GM12878 (cell line): ENCODE measurements around the gene TMEM256.

ENCODE experiments used
- CHD4 ChIP-seq: fragments of 200-600 bp; sonication (generic); IDR thresholded peaks from 2 replicates; pipeline ENCODE4 v1.6.1; 2016; ENCODE audit warnings: mild to moderate bottlenecking
- CTCF ChIP-seq, 3 experiments: IDR thresholded peaks in 2 of 3; conservative IDR thresholded peaks in 1 of 3; 2 replicates each; pipeline ENCODE4 v1.5.1; 2011; ENCODE audit warnings: low read depth in 3 of 3, low read length in 3 of 3, mild to moderate bottlenecking in 3 of 3, control low read depth in 2 of 3, moderate library complexity in 2 of 3, inconsistent platforms in 1 of 3, mixed read lengths in 1 of 3; ENCODE audit not compliant: control insufficient read depth in 2 of 3, insufficient read depth in 1 of 3; ENCODE audit errors: extremely low read depth in 1 of 3
- EP300 ChIP-seq, 2 experiments: fragments of 150-350 bp in 1 of 2; IDR thresholded peaks; 2 replicates each; pipeline ENCODE4 v1.6.1; 2011 to 2012; ENCODE audit warnings: low read depth in 2 of 2, low read length in 2 of 2, borderline replicate concordance in 1 of 2, improper control_type of control experiment in 1 of 2, inconsistent platforms in 1 of 2; ENCODE audit not compliant: control insufficient read depth in 1 of 2

DNA sequence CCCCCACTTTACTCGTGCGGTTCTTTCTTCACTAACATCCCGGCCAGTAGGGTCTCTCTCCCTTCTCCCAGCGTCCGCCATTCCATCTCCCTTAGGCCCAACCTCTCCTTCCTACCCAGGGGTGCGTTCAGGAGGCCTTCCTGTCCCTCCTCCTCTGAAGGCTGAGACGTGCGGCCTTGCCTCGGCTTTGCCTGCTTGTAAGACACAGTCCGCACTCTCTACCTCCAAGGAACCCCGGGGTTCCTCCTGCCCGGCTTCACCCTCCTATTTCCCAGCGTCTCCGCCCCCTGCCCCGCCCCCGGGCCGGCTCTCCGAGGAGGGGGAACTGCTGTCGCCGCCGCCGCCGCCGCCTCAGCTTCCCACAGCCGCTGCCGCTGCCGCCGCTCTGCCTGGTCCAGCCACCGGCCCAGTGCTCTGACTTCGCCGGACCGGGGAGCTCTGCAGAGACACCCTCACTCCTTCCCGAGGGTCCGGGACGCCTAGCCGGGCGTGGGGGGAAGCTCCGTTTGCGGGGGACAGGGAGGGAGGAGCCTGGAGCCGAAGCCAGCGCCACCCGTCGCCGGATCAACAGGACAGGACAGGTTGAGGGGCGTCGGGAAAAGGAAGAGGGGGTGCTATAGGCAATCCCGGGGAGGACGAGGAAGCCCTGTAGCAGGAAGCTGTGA, 34.2 kb upstream of the TMEM256 start:
- no peak for TF ChIP-seq CTCF (IDR thresholded peaks at IDR 0.05 in 2 of 3, conservative IDR thresholded peaks at IDR 0.05 in 1 of 3; ENCODE audit: control insufficient read depth in 2 of 3, extremely low read depth in 1 of 3, insufficient read depth in 1 of 3, low read depth in 3 of 3, low read length in 3 of 3)
- TF ChIP-seq CHD4, result no peak
- TF ChIP-seq EP300 (IDR thresholded peaks at IDR 0.05; ENCODE audit: borderline replicate concordance in 1 of 2, control insufficient read depth in 1 of 2, low read depth in 2 of 2, low read length in 2 of 2), result no peak
